Neuronal stem cell (in vitro differentiated cells): ENCODE measurements around the gene SUPT3H.

ENCODE experiments used
- DNase-seq: peaks from one replicate; pipeline ENCODE4 v3.0.0-alpha.2; 2013; ENCODE audit warnings: low spot score
- H2AFZ ChIP-seq: one replicate; pipeline ENCODE4 v1.6.1; 2013; ENCODE audit warnings: mild to moderate bottlenecking, low read length, inconsistent platforms
- H2AK5ac ChIP-seq: 2 replicates; pipeline ENCODE4 v1.6.1; 2013; ENCODE audit warnings: low read depth, mild to moderate bottlenecking, inconsistent platforms, low read length, moderate library complexity, mixed read lengths
- H2BK120ac ChIP-seq: 2 replicates; pipeline ENCODE4 v1.6.1; 2013; ENCODE audit warnings: low read depth, mild to moderate bottlenecking, inconsistent platforms, low read length, moderate library complexity, mixed read lengths
- H2BK12ac ChIP-seq: one replicate; pipeline ENCODE4 v1.6.1; 2013; ENCODE audit warnings: low read length, inconsistent platforms
- H2BK15ac ChIP-seq: 2 replicates; pipeline ENCODE4 v1.6.1; 2013; ENCODE audit warnings: mild to moderate bottlenecking, low read length, inconsistent platforms, mixed read lengths
- H2BK5ac ChIP-seq: one replicate; pipeline ENCODE4 v1.6.1; 2013; ENCODE audit warnings: inconsistent platforms, mild to moderate bottlenecking, low read length, moderate library complexity
- H3K14ac ChIP-seq: one replicate; pipeline ENCODE4 v1.6.1; 2013; ENCODE audit warnings: low read length, inconsistent platforms
- H3K18ac ChIP-seq: 2 replicates; pipeline ENCODE4 v1.6.1; 2013; ENCODE audit warnings: low read length, inconsistent platforms
- H3K23ac ChIP-seq: 2 replicates; pipeline ENCODE4 v1.6.1; 2013; ENCODE audit warnings: low read depth, mild to moderate bottlenecking, mixed read lengths, low read length, inconsistent platforms; ENCODE audit not compliant: poor library complexity
- H3K27ac ChIP-seq: replicated peaks from 3 replicates; pipeline ENCODE4 v1.5.1; 2013; ENCODE audit warnings: low read length, inconsistent platforms
- H3K27me3 ChIP-seq, 3 experiments: 2 replicates each; pipeline ENCODE4 v1.6.1; 2013; ENCODE audit warnings: low read length in 3 of 3, mild to moderate bottlenecking in 2 of 3, inconsistent platforms in 1 of 3, low read depth in 1 of 3, mixed read lengths in 1 of 3, moderate library complexity in 1 of 3; ENCODE audit not compliant: control insufficient read depth in 3 of 3, insufficient read depth in 3 of 3
- H3K36me3 ChIP-seq, 2 donors: replicated peaks in 1 of 2; 2 replicates each; pipeline ENCODE4 v1.6.1; 2013; ENCODE audit warnings: low read length in 2 of 2; ENCODE audit not compliant: control insufficient read depth in 2 of 2, insufficient read depth in 2 of 2
- H3K4ac ChIP-seq: 2 replicates; pipeline ENCODE4 v1.6.1; 2013; ENCODE audit warnings: inconsistent platforms, mild to moderate bottlenecking, low read length, moderate library complexity
- H3K4me1 ChIP-seq, 2 donors: 1 replicate in 1 of 2; 2 replicates in 1 of 2; pipeline ENCODE4 v1.6.1; 2013; ENCODE audit warnings: low read length in 2 of 2, low read depth in 1 of 2; ENCODE audit not compliant: control insufficient read depth in 2 of 2, insufficient read depth in 1 of 2
- H3K4me2 ChIP-seq: one replicate; pipeline ENCODE4 v1.6.1; 2013; ENCODE audit warnings: mild to moderate bottlenecking, low read length, inconsistent platforms; ENCODE audit not compliant: insufficient read depth, poor library complexity, severe bottlenecking
- H3K4me3 ChIP-seq, 2 donors: 2 replicates each; pipeline ENCODE4 v1.5.1; 2013; ENCODE audit warnings: low read length in 2 of 2, mild to moderate bottlenecking in 2 of 2, inconsistent platforms in 1 of 2, moderate library complexity in 1 of 2
- H3K79me1 ChIP-seq: one replicate; pipeline ENCODE4 v1.6.1; 2013; ENCODE audit warnings: low read depth, mild to moderate bottlenecking, inconsistent platforms, low read length, moderate library complexity
- H3K9ac ChIP-seq: one replicate; pipeline ENCODE4 v1.6.1; 2013; ENCODE audit warnings: mild to moderate bottlenecking, low read depth, low read length, inconsistent platforms; ENCODE audit not compliant: poor library complexity
- H3K9me3 ChIP-seq, 2 donors: replicated peaks in 1 of 2; 2 replicates each; pipeline versions ENCODE3 to v1.6.1; 2013; ENCODE audit warnings: low read length in 2 of 2, mild to moderate bottlenecking in 2 of 2, inconsistent platforms in 1 of 2, low read depth in 1 of 2, mixed read lengths in 1 of 2, moderate library complexity in 1 of 2; ENCODE audit not compliant: control insufficient read depth in 2 of 2, insufficient read depth in 1 of 2
- H4K8ac ChIP-seq: one replicate; pipeline ENCODE4 v1.6.1; 2013; ENCODE audit warnings: low read depth, mild to moderate bottlenecking, inconsistent platforms, low read length, moderate library complexity
- H4K91ac ChIP-seq: one replicate; pipeline ENCODE4 v1.6.1; 2013; ENCODE audit warnings: low read length, low read depth, mild to moderate bottlenecking, inconsistent platforms; ENCODE audit not compliant: poor library complexity
- WGBS, 2 donors: extraction: QIAGEN DNeasy Blood & Tissue Kit; methylation state at CpG; one replicate each; pipeline ENCODE4 v1.1.7; 2013; ENCODE audit warnings: missing lambda C conversion rate in 2 of 2, mixed read lengths in 1 of 2; ENCODE audit not compliant: insufficient read length in 2 of 2, insufficient replicate concordance in 1 of 2; ENCODE audit errors: extremely low coverage in 2 of 2; 5-methylcytosine and 5-hydroxymethylcytosine counted together

The SUPT3H gene

DNA sequence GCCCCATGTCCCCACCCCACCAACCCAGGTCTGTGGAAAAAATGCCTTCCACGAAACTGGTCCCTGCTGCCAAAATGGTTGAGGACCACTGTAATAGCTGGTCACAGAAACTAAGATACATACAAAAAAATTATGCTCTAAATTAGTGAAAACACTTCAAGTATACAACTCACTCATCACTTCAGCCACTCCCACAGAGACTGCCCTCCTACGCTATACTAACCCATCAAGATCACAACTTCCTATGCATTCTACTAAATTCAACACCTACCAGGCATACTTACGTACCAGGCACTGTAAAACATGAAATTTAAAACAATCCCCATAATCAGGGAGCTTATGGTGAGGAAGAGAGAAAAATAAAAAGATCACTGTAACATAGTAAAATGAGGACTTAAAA is 26.7 kb downstream of the SUPT3H start:
- Histone ChIP-seq H3K4me1 (peaks cover 0 to 3% of the 10 kb centered on the region in 2 donors), H3K18ac (no peak overlapping the region), H3K27me3 (no peaks in the 10 kb centered on the region), H3K36me3 (peaks cover 0 to 95% of the 10 kb centered on the region in 2 donors), H3K4me3 (no peak overlapping the region), H2BK15ac (no peak overlapping the region), H3K9ac (no peak overlapping the region), H3K9me3 (no peaks in the 10 kb centered on the region), H2AFZ (no peak overlapping the region), H3K79me1 (no peaks in the 10 kb centered on the region), H3K23ac (no peak overlapping the region), H2BK5ac (no peak overlapping the region), H3K27ac (no peak overlapping the region), H2BK12ac (no peak overlapping the region), H3K4ac (no peak overlapping the region), H4K91ac (no peak overlapping the region), H4K8ac (no peak overlapping the region), H3K4me2 (no peak overlapping the region), H3K14ac (no peak overlapping the region), H2BK120ac (no peak overlapping the region), H2AK5ac (no peak overlapping the region)
- no peak for DNase-seq
- WGBS, 2 donors, result no CpG with 5 or more reads among the region's 3 CpGs

DNA sequence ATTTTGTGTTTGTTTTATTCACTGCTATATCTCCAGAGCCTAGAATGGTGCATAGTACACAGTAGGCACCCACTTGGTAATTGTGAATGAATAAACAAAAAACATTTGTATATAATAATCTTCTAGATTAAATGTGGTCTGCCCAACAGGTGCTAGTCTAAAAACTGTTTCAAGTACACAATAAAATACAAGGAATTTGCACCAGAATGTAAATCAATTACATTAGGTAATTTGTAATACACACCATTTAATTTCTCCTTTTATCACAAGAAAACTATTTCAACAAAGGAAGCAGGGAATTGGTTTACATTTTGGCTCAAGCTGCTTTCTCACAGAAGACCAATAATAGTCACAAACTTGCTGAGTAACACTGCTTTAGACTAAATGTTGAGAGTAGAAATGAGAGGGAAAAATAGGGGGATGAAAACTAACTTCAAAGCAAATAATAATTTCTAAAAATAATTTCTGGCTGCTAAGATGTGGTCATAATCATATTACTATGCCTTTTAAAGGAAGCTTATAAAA is 27.5 kb downstream of the SUPT3H start:
- no peak overlapping the region for H3K4ac ChIP-seq
- H3K23ac ChIP-seq, result no peak overlapping the region
- H2BK15ac ChIP-seq, result no peak overlapping the region
- no peaks in the 10 kb centered on the region for H3K27me3 ChIP-seq
- no peak overlapping the region for H3K14ac ChIP-seq
- no peak overlapping the region for H3K9ac ChIP-seq
- no peaks in the 10 kb centered on the region for H3K9me3 ChIP-seq
- no peaks in the 10 kb centered on the region for H3K79me1 ChIP-seq
- peaks cover 0 to 3% of the 10 kb centered on the region in 2 donors for H3K4me1 ChIP-seq
- H3K4me3 ChIP-seq, result no peak overlapping the region
- H2AFZ ChIP-seq, result no peak overlapping the region
- H3K36me3 ChIP-seq, result peaks cover 0 to 95% of the 10 kb centered on the region in 2 donors
- H2AK5ac ChIP-seq, result no peak overlapping the region
- no peak overlapping the region for H3K4me2 ChIP-seq
- no peak for DNase-seq
- H3K18ac ChIP-seq, result no peak overlapping the region
- H2BK5ac ChIP-seq, result no peak overlapping the region
- no peak overlapping the region for H2BK120ac ChIP-seq
- no peak overlapping the region for H4K91ac ChIP-seq
- no peak overlapping the region for H3K27ac ChIP-seq
- no peak overlapping the region for H2BK12ac ChIP-seq
- H4K8ac ChIP-seq, result no peak overlapping the region

DNA sequence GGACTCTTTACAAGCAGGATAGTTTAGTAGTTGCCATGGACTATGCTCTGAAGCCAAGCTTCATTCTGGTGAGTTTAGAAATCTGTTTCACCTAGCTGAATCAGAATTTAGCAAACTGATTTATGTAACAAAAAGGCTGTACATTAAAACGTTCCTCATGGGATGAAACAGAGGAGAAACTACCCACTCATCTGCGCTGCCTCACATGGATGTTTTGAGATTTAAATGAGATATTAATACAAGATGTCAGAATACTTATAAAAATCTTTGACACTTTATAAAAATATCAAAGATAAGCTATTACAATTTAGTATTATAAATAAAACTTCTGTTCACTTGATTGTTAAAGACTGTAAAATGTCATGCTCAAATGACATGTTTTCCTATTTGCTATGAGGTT is 32.8 kb downstream of the SUPT3H start:
- no peak overlapping the region for H2BK5ac ChIP-seq
- H3K36me3 ChIP-seq, result peaks cover 0 to 94% of the 10 kb centered on the region in 2 donors
- no peak overlapping the region for H3K18ac ChIP-seq
- no peak overlapping the region for H2BK12ac ChIP-seq
- peaks cover 0 to 4% of the 10 kb centered on the region in 2 donors for H3K9me3 ChIP-seq
- no peak overlapping the region for H2AK5ac ChIP-seq
- H2BK15ac ChIP-seq, result no peak overlapping the region
- H3K4me2 ChIP-seq, result no peak overlapping the region
- no peak overlapping the region for H3K23ac ChIP-seq
- H3K4ac ChIP-seq, result no peak overlapping the region
- no peak for DNase-seq
- H3K27me3 ChIP-seq, result no peaks in the 10 kb centered on the region
- H2AFZ ChIP-seq, result no peak overlapping the region
- no peaks in the 10 kb centered on the region for H3K79me1 ChIP-seq
- no peak overlapping the region for H4K8ac ChIP-seq
- H3K9ac ChIP-seq, result no peak overlapping the region
- H3K27ac ChIP-seq, result no peak overlapping the region
- H3K4me3 ChIP-seq, result no peak overlapping the region
- H4K91ac ChIP-seq, result no peak overlapping the region
- no peaks in the 10 kb centered on the region for H3K4me1 ChIP-seq
- no peak overlapping the region for H2BK120ac ChIP-seq
- no CpG with 5 or more reads among the region's 2 CpGs for WGBS, 2 donors
- no peak overlapping the region for H3K14ac ChIP-seq

DNA sequence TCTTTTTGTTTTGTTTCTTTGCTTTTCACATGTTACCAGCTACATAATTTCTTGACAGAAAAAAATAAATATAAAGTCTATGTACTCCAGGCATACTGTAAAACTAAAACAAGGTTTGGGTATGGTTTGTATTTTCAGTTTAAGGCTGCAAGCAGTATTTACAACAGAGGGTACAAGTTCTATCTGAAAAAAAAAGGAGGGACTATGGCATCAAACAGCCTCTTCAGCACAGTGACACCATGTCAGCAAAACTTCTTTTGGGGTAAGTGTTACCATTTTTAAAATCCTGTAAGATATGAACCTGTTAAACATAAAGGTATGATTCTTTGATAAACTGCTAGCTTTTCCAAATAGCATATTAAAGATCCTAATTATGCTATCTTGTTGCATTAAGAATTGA is 49.2 kb downstream of the SUPT3H start:
- no peak overlapping the region for H2BK12ac ChIP-seq
- peaks cover 0 to 33% of the 10 kb centered on the region in 2 donors for H3K36me3 ChIP-seq
- H3K4me3 ChIP-seq, result peak overlapping the region in 1 of 2 donors; percentile 49
- H3K18ac ChIP-seq, result no peak overlapping the region
- H2BK5ac ChIP-seq, result no peak overlapping the region
- H3K4me2 ChIP-seq, result no peak overlapping the region
- no peak overlapping the region for H4K91ac ChIP-seq
- peak overlapping the region; percentile 77 for H2AFZ ChIP-seq
- no peak overlapping the region for H3K4ac ChIP-seq
- peaks cover 5 to 13% of the 10 kb centered on the region in 2 donors for H3K4me1 ChIP-seq
- H2BK120ac ChIP-seq, result no peak overlapping the region
- no peaks in the 10 kb centered on the region for H3K27me3 ChIP-seq
- H3K9me3 ChIP-seq, result no peaks in the 10 kb centered on the region
- H2BK15ac ChIP-seq, result no peak overlapping the region
- H3K23ac ChIP-seq, result no peak overlapping the region
- H2AK5ac ChIP-seq, result no peak overlapping the region
- H3K9ac ChIP-seq, result no peak overlapping the region
- no peaks in the 10 kb centered on the region for H3K79me1 ChIP-seq
- H3K27ac ChIP-seq, result no peak overlapping the region
- H3K14ac ChIP-seq, result no peak overlapping the region
- H4K8ac ChIP-seq, result no peak overlapping the region
- no peak for DNase-seq
